ENCODE data around the gene ATAD1. TPM values are rescaled to one million over a fixed set of nuclear protein-coding genes. Genes with fewer than 3 reads are reported as not detected.
"Not testable (repeated sequence)": the region's sequence is repeated elsewhere in the genome, so short reads cannot be mapped to it uniquely, and the experiment has no call there.

The ATAD1 gene
- total RNA-seq, 1 experiment from 2014 or later: 48.8 TPM

DNA sequence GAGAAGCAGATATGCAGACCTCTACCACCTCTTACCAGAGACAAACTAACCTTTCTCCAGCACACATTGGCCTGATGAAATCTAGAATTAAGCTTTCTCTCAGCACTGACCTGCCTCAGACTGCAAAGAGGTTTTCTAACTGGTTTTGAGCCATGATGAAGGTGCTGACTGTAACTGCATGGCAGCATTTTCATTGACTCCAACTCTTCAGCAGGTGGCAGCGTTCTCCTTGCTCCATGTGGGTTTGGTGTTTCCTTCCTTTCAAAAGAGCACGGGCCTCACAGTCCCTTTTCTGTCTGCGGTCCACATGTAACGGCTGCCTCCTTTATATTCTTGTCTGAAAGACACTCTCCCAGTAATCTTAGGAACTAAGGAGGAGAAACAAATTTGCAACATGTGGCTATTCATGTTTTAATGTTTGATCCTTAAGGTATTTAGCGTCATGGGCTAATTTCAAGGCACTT, 32.7 kb upstream of the ATAD1 start:
- DNase-seq: peak; percentile 65 to 72
- no TSS peak for BruUV-seq (replicated peaks)

DNA sequence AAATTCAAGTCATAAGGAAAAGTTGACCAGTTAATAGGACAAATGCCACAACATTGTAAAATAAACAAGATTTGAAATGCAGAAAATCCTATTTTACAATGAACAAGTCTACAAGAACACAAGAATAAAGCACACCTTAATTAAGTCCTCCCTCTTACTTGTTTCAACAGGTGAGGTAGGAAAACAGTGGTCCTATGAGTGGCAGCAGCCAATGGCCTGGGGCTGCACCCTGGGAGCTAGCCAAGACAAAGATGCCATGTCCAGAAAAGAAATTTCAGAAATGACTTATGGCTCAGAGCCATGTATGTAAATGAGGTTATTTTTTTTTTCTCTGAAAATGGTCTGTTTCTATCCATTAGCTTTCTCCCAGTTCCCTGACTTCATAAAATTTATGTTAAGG, 31.0 kb upstream of the ATAD1 start:
- intact Hi-C loops (cut with micrococcal nuclease; ENCODE audit: unreplicated experiment): no loop called here
- no peaks in the 10 kb centered on the region for H3K27me3 ChIP-seq (replicated peaks; ENCODE audit: control insufficient read depth, insufficient read depth, low read length)
- TF ChIP-seq CTCF (IDR thresholded peaks at IDR 0.05; ENCODE audit: insufficient read depth in 1 of 2, low read depth in 1 of 2, low read length in 1 of 2, severe bottlenecking in 1 of 2, unreplicated experiment in 1 of 2): no peak
- Mint-ChIP-seq H3K4me1 (ENCODE audit: low read depth, unreplicated experiment) (peaks cover 17% of the 10 kb centered on the region), H3K9me3 (ENCODE audit: unreplicated experiment) (no peaks in the 10 kb centered on the region), H3K36me3 (ENCODE audit: insufficient read depth, unreplicated experiment) (no peaks in the 10 kb centered on the region), H3K27me3 (ENCODE audit: insufficient read depth, unreplicated experiment) (no peaks in the 10 kb centered on the region), H3K27ac (ENCODE audit: unreplicated experiment) (no peak overlapping the region), H3K4me3 (ENCODE audit: unreplicated experiment) (no peak overlapping the region)
- H3K4me3 ChIP-seq (ENCODE audit: low read depth, low read length): no peak overlapping the region
- ChIA-PET CTCF (no interaction called here), POLR2A (no interaction called here)
- H3K36me3 ChIP-seq (ENCODE audit: control insufficient read depth, insufficient read depth, low read length): no peaks in the 10 kb centered on the region
- peaks cover 23% of the 10 kb centered on the region for H3K4me1 ChIP-seq
- DNase-seq: no peak
- no TSS peak for BruUV-seq (replicated peaks)
- H3K9me3 ChIP-seq: no peaks in the 10 kb centered on the region

More for the DNA sequence above, 32.7 kb upstream of the ATAD1 start:
- no peaks in the 10 kb centered on the region for H3K9me3 Mint-ChIP-seq (ENCODE audit: unreplicated experiment)
- intact Hi-C loops (cut with micrococcal nuclease; ENCODE audit: unreplicated experiment): loop anchor here (1.0 kb wide), 2 partner anchors 264 to 539 kb away; no protein-coding TSS in a partner anchor
- Histone ChIP-seq H3K4me3 (ENCODE audit: low read depth, low read length) (no peak overlapping the region), H3K36me3 (ENCODE audit: control insufficient read depth, insufficient read depth, low read length) (no peaks in the 10 kb centered on the region), H3K27me3 (replicated peaks; ENCODE audit: control insufficient read depth, insufficient read depth, low read length) (no peaks in the 10 kb centered on the region), H3K9me3 (no peaks in the 10 kb centered on the region), H3K4me1 (peaks cover 17% of the 10 kb centered on the region)
- no peak overlapping the region for H3K4me3 Mint-ChIP-seq (ENCODE audit: unreplicated experiment)
- H3K27me3 Mint-ChIP-seq (ENCODE audit: insufficient read depth, unreplicated experiment): no peaks in the 10 kb centered on the region
- H3K27ac Mint-ChIP-seq (ENCODE audit: unreplicated experiment): no peak overlapping the region
- TF ChIP-seq CTCF (IDR thresholded peaks at IDR 0.05; ENCODE audit: insufficient read depth in 1 of 2, low read depth in 1 of 2, low read length in 1 of 2, severe bottlenecking in 1 of 2, unreplicated experiment in 1 of 2): peak; percentile 46 to 81
- ChIA-PET CTCF (interaction anchor here (0.6 to 1.8 kb wide), 5 partner anchors 11 to 536 kb away, joined by 3 to 7 read pairs (median 3); no protein-coding TSS in a partner anchor), POLR2A (no interaction called here)
- H3K4me1 Mint-ChIP-seq (ENCODE audit: low read depth, unreplicated experiment): peaks cover 7% of the 10 kb centered on the region
- no peaks in the 10 kb centered on the region for H3K36me3 Mint-ChIP-seq (ENCODE audit: insufficient read depth, unreplicated experiment)

- no peak overlapping the region for H3K27ac Mint-ChIP-seq (ENCODE audit: unreplicated experiment)
- no peaks in the 10 kb centered on the region for H3K27me3 ChIP-seq (replicated peaks; ENCODE audit: control insufficient read depth, insufficient read depth, low read length)
- H3K9me3 Mint-ChIP-seq (ENCODE audit: unreplicated experiment): no peaks in the 10 kb centered on the region
- intact Hi-C loops (cut with micrococcal nuclease; ENCODE audit: unreplicated experiment): no loop called here
- no peaks in the 10 kb centered on the region for H3K36me3 ChIP-seq (ENCODE audit: control insufficient read depth, insufficient read depth, low read length)
- peaks cover 20% of the 10 kb centered on the region for H3K4me1 Mint-ChIP-seq (ENCODE audit: low read depth, unreplicated experiment)
- no peak for TF ChIP-seq CTCF (IDR thresholded peaks at IDR 0.05; ENCODE audit: insufficient read depth in 1 of 2, low read depth in 1 of 2, low read length in 1 of 2, severe bottlenecking in 1 of 2, unreplicated experiment in 1 of 2)
- no peaks in the 10 kb centered on the region for H3K27me3 Mint-ChIP-seq (ENCODE audit: insufficient read depth, unreplicated experiment)
- H3K4me3 ChIP-seq (ENCODE audit: low read depth, low read length): no peak overlapping the region
- no peaks in the 10 kb centered on the region for H3K9me3 ChIP-seq
- peaks cover 35% of the 10 kb centered on the region for H3K4me1 ChIP-seq
- CTCF ChIA-PET: no interaction called here
- peaks cover 2% of the 10 kb centered on the region for H3K36me3 Mint-ChIP-seq (ENCODE audit: insufficient read depth, unreplicated experiment)
- BruUV-seq (replicated peaks): no TSS peak
- H3K4me3 Mint-ChIP-seq (ENCODE audit: unreplicated experiment): no peak overlapping the region
- POLR2A ChIA-PET: no interaction called here
- no peak for DNase-seq
Measured at GRCh38 chr10:87847550-87847949, 29.5 kb upstream of the ATAD1 start.

DNA sequence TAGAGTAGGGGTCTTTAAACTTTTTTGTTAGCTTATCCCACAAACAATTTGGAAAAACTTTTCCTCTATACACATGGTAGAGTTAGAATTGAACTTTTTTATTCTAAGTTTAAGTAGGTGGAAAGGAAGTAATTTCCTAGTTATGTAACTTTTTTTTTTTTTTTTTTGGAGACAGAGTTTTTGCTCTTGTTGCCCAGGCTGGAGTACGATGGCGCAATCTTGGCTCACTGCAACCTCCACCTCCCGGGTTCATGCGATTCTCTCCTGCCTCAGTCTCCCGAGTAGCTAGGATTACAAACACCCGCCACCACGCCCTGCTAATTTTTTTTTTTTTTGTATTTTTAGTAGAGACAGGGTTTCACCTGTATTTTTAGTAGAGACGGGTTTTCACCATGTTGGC, 28.7 kb upstream of the ATAD1 start:
- H3K9me3 ChIP-seq; DNase-seq; POLR2A ChIA-PET; H3K36me3 Mint-ChIP-seq (ENCODE audit: insufficient read depth, unreplicated experiment); intact Hi-C loops (cut with micrococcal nuclease; ENCODE audit: unreplicated experiment); H3K27me3 Mint-ChIP-seq (ENCODE audit: insufficient read depth, unreplicated experiment); H3K4me3 ChIP-seq (ENCODE audit: low read depth, low read length); H3K27ac Mint-ChIP-seq (ENCODE audit: unreplicated experiment); H3K4me3 Mint-ChIP-seq (ENCODE audit: unreplicated experiment); H3K9me3 Mint-ChIP-seq (ENCODE audit: unreplicated experiment); H3K36me3 ChIP-seq (ENCODE audit: control insufficient read depth, insufficient read depth, low read length); BruUV-seq (replicated peaks); H3K27me3 ChIP-seq (replicated peaks; ENCODE audit: control insufficient read depth, insufficient read depth, low read length); CTCF ChIA-PET: not testable (repeated sequence)
- H3K4me1 ChIP-seq: peaks cover 43% of the 10 kb centered on the region
- H3K4me1 Mint-ChIP-seq (ENCODE audit: low read depth, unreplicated experiment): peaks cover 23% of the 10 kb centered on the region
